Germinal center (tissue), 1 donor: ENCODE measurements around the gene UBE2U.

Experiments
- DNase-seq: peaks from one replicate; pipeline ENCODE4 v3.0.0; 2012; ENCODE audit warnings: mixed read lengths, low spot score

UBE2U gene

GRCh38 chr1:64295136-64295535 lies 91.7 kb downstream of the UBE2U start:
- no peak for DNase-seq

- DNase-seq, result no peak
Measured at GRCh38 chr1:64295561-64295960, 92.1 kb downstream of the UBE2U start.

- DNase-seq, result no peak
Measured at GRCh38 chr1:64296459-64296858, 93.0 kb downstream of the UBE2U start.

- no peak for DNase-seq
Measured at GRCh38 chr1:64302194-64302593, 98.8 kb downstream of the UBE2U start.

- DNase-seq, result no peak
Measured at GRCh38 chr1:64302971-64303370, 99.5 kb downstream of the UBE2U start.

- no peak for DNase-seq
Measured at GRCh38 chr1:64304823-64305222, 101.4 kb downstream of the UBE2U start.

GRCh38 chr1:64308866-64309265 lies 105.4 kb downstream of the UBE2U start:
- no peak for DNase-seq

GRCh38 chr1:64309431-64309831 lies 106.0 kb downstream of the UBE2U start:
- DNase-seq, result no peak

- DNase-seq, result no peak
Measured at GRCh38 chr1:64310760-64311159, 107.3 kb downstream of the UBE2U start.

- DNase-seq, result no peak
Measured at GRCh38 chr1:64312431-64312830, 109.0 kb downstream of the UBE2U start.

GRCh38 chr1:64315402-64315801 lies 112.0 kb downstream of the UBE2U start:
- no peak for DNase-seq
